ENCODE measurements around the gene JARID2. TPM values are rescaled to one million over a fixed set of nuclear protein-coding genes. Genes with fewer than 3 reads are reported as not detected.

The JARID2 gene
- polyA plus RNA-seq, 3 donors: 29.0 to 32.0 (median 29.8) TPM

- DNase-seq: no peak
Measured at GRCh38 chr6:15416932-15417509, 171.2 kb downstream of the JARID2 start.

- no peak for DNase-seq
Measured at GRCh38 chr6:15417811-15418210, 171.9 kb downstream of the JARID2 start.

GRCh38 chr6:15419493-15419892, 173.6 kb downstream of the JARID2 start:
- no peak for DNase-seq

- DNase-seq: peak; percentile 69
Measured at GRCh38 chr6:15420959-15421438, 175.1 kb downstream of the JARID2 start.

GRCh38 chr6:15421945-15422733, 176.3 kb downstream of the JARID2 start:
- peak; percentile 66 for DNase-seq

- no peak for DNase-seq
Measured at GRCh38 chr6:15423286-15423993, 177.6 kb downstream of the JARID2 start.

GRCh38 chr6:15425947-15426346, 180.1 kb downstream of the JARID2 start:
- DNase-seq: no peak

- no peak for DNase-seq
Measured at GRCh38 chr6:15426395-15426794, 180.5 kb downstream of the JARID2 start.

- no peak for DNase-seq
Measured at GRCh38 chr6:15426901-15427300, 181.0 kb downstream of the JARID2 start.

- peak; percentile 83 for DNase-seq
Measured at GRCh38 chr6:15427331-15428070, 181.6 kb downstream of the JARID2 start.

- no peak for DNase-seq
Measured at GRCh38 chr6:15429141-15430110, 183.6 kb downstream of the JARID2 start.

GRCh38 chr6:15430186-15430585, 184.3 kb downstream of the JARID2 start:
- DNase-seq: no peak

- DNase-seq: no peak
Measured at GRCh38 chr6:15430931-15431405, 185.1 kb downstream of the JARID2 start.

GRCh38 chr6:15431762-15432483, 186.1 kb downstream of the JARID2 start:
- no peak for DNase-seq

- no peak for DNase-seq
Measured at GRCh38 chr6:15433511-15433861, 187.6 kb downstream of the JARID2 start.

- DNase-seq: no peak
Measured at GRCh38 chr6:15434263-15434662, 188.4 kb downstream of the JARID2 start.

GRCh38 chr6:15434823-15435380, 189.0 kb downstream of the JARID2 start:
- DNase-seq: no peak

- no peak for DNase-seq
Measured at GRCh38 chr6:15435468-15435867, 189.6 kb downstream of the JARID2 start.

- DNase-seq: no peak
Measured at GRCh38 chr6:15436451-15436850, 190.6 kb downstream of the JARID2 start.
